ENCODE data around the gene SPTBN5.

The SPTBN5 gene

DNA sequence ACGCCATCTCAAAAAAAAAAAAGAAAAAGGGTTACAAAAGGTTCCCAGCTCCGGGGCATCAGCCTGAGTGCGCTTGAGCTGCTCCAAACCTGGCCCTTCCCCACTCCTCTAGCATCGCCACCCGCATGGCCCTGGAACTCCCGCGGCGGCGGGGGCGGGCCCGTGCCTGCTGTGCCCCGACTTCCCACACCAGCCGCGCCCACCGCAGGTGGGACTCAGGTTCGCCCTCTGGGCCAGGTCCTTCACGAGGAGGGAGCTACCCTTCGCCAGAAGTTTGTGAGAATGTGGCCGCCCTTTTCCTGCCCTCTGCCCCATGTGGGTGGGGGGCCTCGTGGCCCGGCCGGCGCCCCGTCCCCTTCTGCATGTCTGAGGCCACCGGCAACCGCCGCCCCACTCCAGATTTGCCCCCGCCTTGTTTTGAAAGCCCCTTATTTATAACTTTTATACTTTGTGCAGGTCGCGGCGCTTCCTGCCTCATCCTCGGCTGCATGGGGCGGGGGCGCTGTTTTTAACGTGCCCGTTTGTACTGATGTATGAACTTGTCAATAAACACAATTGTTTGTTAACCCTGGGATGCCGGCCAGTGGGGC is 66.5 kb downstream of the SPTBN5 start:
- TF ChIP-seq TOX (CRISPR knock-in tag; IDR thresholded peaks at IDR 0.05; ENCODE audit: borderline replicate concordance) = no peak
- no peak for TF ChIP-seq ZFP3 (CRISPR knock-in tag; IDR thresholded peaks at IDR 0.05)
- TF ChIP-seq, protein P1, sequence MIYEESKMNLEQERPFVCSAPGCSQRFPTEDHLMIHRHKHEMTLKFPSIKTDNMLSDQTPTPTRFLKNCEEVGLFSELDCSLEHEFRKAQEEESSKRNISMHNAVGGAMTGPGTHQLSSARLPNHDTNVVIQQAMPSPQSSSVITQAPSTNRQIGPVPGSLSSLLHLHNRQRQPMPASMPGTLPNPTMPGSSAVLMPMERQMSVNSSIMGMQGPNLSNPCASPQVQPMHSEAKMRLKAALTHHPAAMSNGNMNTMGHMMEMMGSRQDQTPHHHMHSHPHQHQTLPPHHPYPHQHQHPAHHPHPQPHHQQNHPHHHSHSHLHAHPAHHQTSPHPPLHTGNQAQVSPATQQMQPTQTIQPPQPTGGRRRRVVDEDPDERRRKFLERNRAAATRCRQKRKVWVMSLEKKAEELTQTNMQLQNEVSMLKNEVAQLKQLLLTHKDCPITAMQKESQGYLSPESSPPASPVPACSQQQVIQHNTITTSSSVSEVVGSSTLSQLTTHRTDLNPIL (CRISPR knock-in tag; IDR thresholded peaks at IDR 0.05; ENCODE audit: low read depth) = no peak
- TF ChIP-seq TCF4 (CRISPR knock-in tag; IDR thresholded peaks at IDR 0.05; ENCODE audit: borderline replicate concordance) = no peak
- TF ChIP-seq GLIS3 (CRISPR knock-in tag; IDR thresholded peaks at IDR 0.05) = no peak
- TF ChIP-seq ZNF8 (CRISPR knock-in tag; IDR thresholded peaks at IDR 0.05) = no peak
- TF ChIP-seq ZNF70 (CRISPR knock-in tag; IDR thresholded peaks at IDR 0.05) = no peak
- no peak for TF ChIP-seq OSR1 (CRISPR knock-in tag; IDR thresholded peaks at IDR 0.05)
- TF ChIP-seq ISL1 (CRISPR knock-in tag; IDR thresholded peaks at IDR 0.05) = no peak
- TF ChIP-seq, protein P2, sequence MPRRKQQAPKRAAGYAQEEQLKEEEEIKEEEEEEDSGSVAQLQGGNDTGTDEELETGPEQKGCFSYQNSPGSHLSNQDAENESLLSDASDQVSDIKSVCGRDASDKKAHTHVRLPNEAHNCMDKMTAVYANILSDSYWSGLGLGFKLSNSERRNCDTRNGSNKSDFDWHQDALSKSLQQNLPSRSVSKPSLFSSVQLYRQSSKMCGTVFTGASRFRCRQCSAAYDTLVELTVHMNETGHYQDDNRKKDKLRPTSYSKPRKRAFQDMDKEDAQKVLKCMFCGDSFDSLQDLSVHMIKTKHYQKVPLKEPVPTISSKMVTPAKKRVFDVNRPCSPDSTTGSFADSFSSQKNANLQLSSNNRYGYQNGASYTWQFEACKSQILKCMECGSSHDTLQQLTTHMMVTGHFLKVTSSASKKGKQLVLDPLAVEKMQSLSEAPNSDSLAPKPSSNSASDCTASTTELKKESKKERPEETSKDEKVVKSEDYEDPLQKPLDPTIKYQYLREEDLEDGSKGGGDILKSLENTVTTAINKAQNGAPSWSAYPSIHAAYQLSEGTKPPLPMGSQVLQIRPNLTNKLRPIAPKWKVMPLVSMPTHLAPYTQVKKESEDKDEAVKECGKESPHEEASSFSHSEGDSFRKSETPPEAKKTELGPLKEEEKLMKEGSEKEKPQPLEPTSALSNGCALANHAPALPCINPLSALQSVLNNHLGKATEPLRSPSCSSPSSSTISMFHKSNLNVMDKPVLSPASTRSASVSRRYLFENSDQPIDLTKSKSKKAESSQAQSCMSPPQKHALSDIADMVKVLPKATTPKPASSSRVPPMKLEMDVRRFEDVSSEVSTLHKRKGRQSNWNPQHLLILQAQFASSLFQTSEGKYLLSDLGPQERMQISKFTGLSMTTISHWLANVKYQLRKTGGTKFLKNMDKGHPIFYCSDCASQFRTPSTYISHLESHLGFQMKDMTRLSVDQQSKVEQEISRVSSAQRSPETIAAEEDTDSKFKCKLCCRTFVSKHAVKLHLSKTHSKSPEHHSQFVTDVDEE (CRISPR knock-in tag; IDR thresholded peaks at IDR 0.05) = no peak
- no peak for TF ChIP-seq ZFP30 (CRISPR knock-in tag; IDR thresholded peaks at IDR 0.05)
- TF ChIP-seq, protein P3, sequence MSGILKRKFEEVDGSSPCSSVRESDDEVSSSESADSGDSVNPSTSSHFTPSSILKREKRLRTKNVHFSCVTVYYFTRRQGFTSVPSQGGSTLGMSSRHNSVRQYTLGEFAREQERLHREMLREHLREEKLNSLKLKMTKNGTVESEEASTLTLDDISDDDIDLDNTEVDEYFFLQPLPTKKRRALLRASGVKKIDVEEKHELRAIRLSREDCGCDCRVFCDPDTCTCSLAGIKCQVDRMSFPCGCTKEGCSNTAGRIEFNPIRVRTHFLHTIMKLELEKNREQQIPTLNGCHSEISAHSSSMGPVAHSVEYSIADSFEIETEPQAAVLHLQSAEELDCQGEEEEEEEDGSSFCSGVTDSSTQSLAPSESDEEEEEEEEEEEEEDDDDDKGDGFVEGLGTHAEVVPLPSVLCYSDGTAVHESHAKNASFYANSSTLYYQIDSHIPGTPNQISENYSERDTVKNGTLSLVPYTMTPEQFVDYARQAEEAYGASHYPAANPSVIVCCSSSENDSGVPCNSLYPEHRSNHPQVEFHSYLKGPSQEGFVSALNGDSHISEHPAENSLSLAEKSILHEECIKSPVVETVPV (CRISPR knock-in tag; IDR thresholded peaks at IDR 0.05) = no peak
- TF ChIP-seq, protein P4, sequence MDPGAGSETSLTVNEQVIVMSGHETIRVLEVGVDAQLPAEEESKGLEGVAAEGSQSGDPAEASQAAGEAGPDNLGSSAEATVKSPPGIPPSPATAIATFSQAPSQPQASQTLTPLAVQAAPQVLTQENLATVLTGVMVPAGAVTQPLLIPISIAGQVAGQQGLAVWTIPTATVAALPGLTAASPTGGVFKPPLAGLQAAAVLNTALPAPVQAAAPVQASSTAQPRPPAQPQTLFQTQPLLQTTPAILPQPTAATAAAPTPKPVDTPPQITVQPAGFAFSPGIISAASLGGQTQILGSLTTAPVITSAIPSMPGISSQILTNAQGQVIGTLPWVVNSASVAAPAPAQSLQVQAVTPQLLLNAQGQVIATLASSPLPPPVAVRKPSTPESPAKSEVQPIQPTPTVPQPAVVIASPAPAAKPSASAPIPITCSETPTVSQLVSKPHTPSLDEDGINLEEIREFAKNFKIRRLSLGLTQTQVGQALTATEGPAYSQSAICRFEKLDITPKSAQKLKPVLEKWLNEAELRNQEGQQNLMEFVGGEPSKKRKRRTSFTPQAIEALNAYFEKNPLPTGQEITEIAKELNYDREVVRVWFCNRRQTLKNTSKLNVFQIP (CRISPR knock-in tag; IDR thresholded peaks at IDR 0.05; ENCODE audit: borderline replicate concordance, low read depth) = no peak
- no peak for TF ChIP-seq SNAI2 (CRISPR knock-in tag; IDR thresholded peaks at IDR 0.05)
- ATAC-seq = peak; percentile 9

DNA sequence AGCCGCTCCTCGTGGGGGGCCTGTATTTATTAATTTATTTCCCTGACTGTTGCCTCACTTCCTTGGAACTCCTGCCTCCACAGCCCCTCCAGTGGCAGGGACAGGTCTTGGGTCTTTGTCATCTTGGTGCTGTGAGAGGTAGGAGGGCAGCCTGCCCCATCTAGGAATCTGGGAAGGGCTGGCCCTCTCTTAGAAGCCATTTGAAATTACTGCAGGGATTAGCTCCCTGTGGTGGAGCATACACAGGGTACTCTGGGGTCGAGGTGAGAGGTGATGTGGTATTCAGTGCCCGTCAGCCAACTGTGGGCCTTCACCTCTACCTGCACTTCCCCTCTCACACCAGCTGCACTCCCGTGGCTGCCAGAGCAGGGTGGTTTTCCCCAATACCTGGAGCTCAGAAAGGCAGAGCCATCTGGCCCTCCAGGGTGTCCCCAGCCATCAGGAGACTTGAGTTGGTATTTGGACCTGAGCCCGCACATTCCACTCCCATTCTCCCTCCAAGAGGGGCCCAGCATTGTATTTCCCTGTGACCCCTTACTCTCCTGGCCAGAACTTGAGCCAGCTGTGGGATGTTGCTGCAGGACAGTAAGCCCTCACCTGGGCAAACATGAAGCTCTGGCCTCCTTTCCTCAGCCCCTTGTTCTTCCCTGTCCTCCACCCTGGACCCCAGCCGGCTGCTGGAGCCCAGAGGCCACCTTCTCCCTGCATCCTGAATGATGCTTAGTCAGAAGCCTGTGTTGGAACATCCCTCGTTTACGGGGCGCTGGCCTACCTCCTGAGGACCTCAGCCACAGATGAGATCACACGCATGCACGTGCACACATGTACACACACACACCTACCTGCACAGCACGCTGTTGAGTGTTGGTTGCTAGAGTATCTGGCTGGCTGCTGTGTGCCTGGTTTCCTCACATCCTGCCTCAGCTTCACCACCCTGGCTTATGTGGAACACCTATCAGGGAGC is 68.0 kb downstream of the SPTBN5 start:
- no peak for TF ChIP-seq ESRRG (CRISPR knock-in tag; IDR thresholded peaks at IDR 0.05)
- no peak for TF ChIP-seq ZNF70 (CRISPR knock-in tag; IDR thresholded peaks at IDR 0.05)
- TF ChIP-seq SNAI2 (CRISPR knock-in tag; IDR thresholded peaks at IDR 0.05) = no peak
- no peak for TF ChIP-seq ZC3H10 (CRISPR knock-in tag; IDR thresholded peaks at IDR 0.05)
- TF ChIP-seq ZNF565 (CRISPR knock-in tag; conservative IDR thresholded peaks at IDR 0.05; ENCODE audit: low read depth) = no peak
- no peak for TF ChIP-seq TCF4 (CRISPR knock-in tag; IDR thresholded peaks at IDR 0.05; ENCODE audit: borderline replicate concordance)
- no peak for TF ChIP-seq ARNTL (CRISPR knock-in tag; IDR thresholded peaks at IDR 0.05; ENCODE audit: borderline replicate concordance, low read depth)
- TF ChIP-seq, protein P5, sequence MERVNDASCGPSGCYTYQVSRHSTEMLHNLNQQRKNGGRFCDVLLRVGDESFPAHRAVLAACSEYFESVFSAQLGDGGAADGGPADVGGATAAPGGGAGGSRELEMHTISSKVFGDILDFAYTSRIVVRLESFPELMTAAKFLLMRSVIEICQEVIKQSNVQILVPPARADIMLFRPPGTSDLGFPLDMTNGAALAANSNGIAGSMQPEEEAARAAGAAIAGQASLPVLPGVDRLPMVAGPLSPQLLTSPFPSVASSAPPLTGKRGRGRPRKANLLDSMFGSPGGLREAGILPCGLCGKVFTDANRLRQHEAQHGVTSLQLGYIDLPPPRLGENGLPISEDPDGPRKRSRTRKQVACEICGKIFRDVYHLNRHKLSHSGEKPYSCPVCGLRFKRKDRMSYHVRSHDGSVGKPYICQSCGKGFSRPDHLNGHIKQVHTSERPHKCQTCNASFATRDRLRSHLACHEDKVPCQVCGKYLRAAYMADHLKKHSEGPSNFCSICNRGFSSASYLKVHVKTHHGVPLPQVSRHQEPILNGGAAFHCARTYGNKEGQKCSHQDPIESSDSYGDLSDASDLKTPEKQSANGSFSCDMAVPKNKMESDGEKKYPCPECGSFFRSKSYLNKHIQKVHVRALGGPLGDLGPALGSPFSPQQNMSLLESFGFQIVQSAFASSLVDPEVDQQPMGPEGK (CRISPR knock-in tag; IDR thresholded peaks at IDR 0.05; ENCODE audit: borderline replicate concordance) = no peak
- TF ChIP-seq ISL1 (CRISPR knock-in tag; IDR thresholded peaks at IDR 0.05) = no peak
- TF ChIP-seq, protein P3 (CRISPR knock-in tag; IDR thresholded peaks at IDR 0.05) = no peak
- TF ChIP-seq OSR1 (CRISPR knock-in tag; IDR thresholded peaks at IDR 0.05) = no peak
- no peak for TF ChIP-seq PPARA (CRISPR knock-in tag; IDR thresholded peaks at IDR 0.05; ENCODE audit: borderline replicate concordance)
- no peak for TF ChIP-seq TOX (CRISPR knock-in tag; IDR thresholded peaks at IDR 0.05; ENCODE audit: borderline replicate concordance)
- TF ChIP-seq, protein P1 (CRISPR knock-in tag; IDR thresholded peaks at IDR 0.05; ENCODE audit: low read depth) = no peak
- no peak for TF ChIP-seq ZNF8 (CRISPR knock-in tag; IDR thresholded peaks at IDR 0.05)
- TF ChIP-seq GLIS3 (CRISPR knock-in tag; IDR thresholded peaks at IDR 0.05) = no peak
- TF ChIP-seq, protein P4 (CRISPR knock-in tag; IDR thresholded peaks at IDR 0.05; ENCODE audit: borderline replicate concordance, low read depth) = no peak
- ATAC-seq = no peak
